ENCODE measurements around the gene SGSM1. TPM values are rescaled to one million over a fixed set of nuclear protein-coding genes. Genes with fewer than 3 reads are reported as not detected.

SGSM1 gene
- total RNA-seq, 1 donor from 2014 or later: not detected

- H3K36me3 Mint-ChIP-seq (ENCODE audit: unreplicated experiment): no peaks in the 10 kb centered on the region
- no peaks in the 10 kb centered on the region for H3K9me3 Mint-ChIP-seq (ENCODE audit: unreplicated experiment)
- no peak for TF ChIP-seq CTCF (IDR thresholded peaks at IDR 0.05)
- H3K27me3 Mint-ChIP-seq (ENCODE audit: unreplicated experiment): peaks cover 14% of the 10 kb centered on the region
- H3K4me3 Mint-ChIP-seq (ENCODE audit: unreplicated experiment): no peak overlapping the region
- no peak overlapping the region for H3K27ac Mint-ChIP-seq (ENCODE audit: unreplicated experiment)
- DNase-seq (ENCODE audit: extremely low spot score, unreplicated experiment): no peak
- no peaks in the 10 kb centered on the region for H3K4me1 Mint-ChIP-seq (ENCODE audit: unreplicated experiment)
Measured at GRCh38 chr22:24813861-24814770, 8.1 kb downstream of the SGSM1 start.

- no peaks in the 10 kb centered on the region for H3K4me1 Mint-ChIP-seq (ENCODE audit: unreplicated experiment)
- H3K4me3 Mint-ChIP-seq (ENCODE audit: unreplicated experiment): no peak overlapping the region
- TF ChIP-seq CTCF (IDR thresholded peaks at IDR 0.05): no peak
- no peaks in the 10 kb centered on the region for H3K9me3 Mint-ChIP-seq (ENCODE audit: unreplicated experiment)
- DNase-seq (ENCODE audit: extremely low spot score, unreplicated experiment): no peak
- H3K27me3 Mint-ChIP-seq (ENCODE audit: unreplicated experiment): peaks cover 6% of the 10 kb centered on the region
- no peaks in the 10 kb centered on the region for H3K36me3 Mint-ChIP-seq (ENCODE audit: unreplicated experiment)
- H3K27ac Mint-ChIP-seq (ENCODE audit: unreplicated experiment): no peak overlapping the region
Measured at GRCh38 chr22:24816806-24817205, 10.8 kb downstream of the SGSM1 start.

GRCh38 chr22:24819487-24819886 lies 13.5 kb downstream of the SGSM1 start:
- no peak for TF ChIP-seq CTCF (IDR thresholded peaks at IDR 0.05)
- Mint-ChIP-seq H3K4me3 (ENCODE audit: unreplicated experiment) (no peak overlapping the region), H3K4me1 (ENCODE audit: unreplicated experiment) (no peaks in the 10 kb centered on the region), H3K27me3 (ENCODE audit: unreplicated experiment) (no peaks in the 10 kb centered on the region), H3K27ac (ENCODE audit: unreplicated experiment) (no peak overlapping the region), H3K36me3 (ENCODE audit: unreplicated experiment) (no peaks in the 10 kb centered on the region), H3K9me3 (ENCODE audit: unreplicated experiment) (no peaks in the 10 kb centered on the region)
- no peak for DNase-seq (ENCODE audit: extremely low spot score, unreplicated experiment)

GRCh38 chr22:24819911-24820461 lies 14.0 kb downstream of the SGSM1 start:
- no peak for TF ChIP-seq CTCF (IDR thresholded peaks at IDR 0.05)
- Mint-ChIP-seq H3K9me3 (ENCODE audit: unreplicated experiment) (no peaks in the 10 kb centered on the region), H3K27ac (ENCODE audit: unreplicated experiment) (no peak overlapping the region), H3K27me3 (ENCODE audit: unreplicated experiment) (no peaks in the 10 kb centered on the region), H3K4me1 (ENCODE audit: unreplicated experiment) (no peaks in the 10 kb centered on the region), H3K4me3 (ENCODE audit: unreplicated experiment) (no peak overlapping the region), H3K36me3 (ENCODE audit: unreplicated experiment) (no peaks in the 10 kb centered on the region)
- DNase-seq (ENCODE audit: extremely low spot score, unreplicated experiment): no peak

GRCh38 chr22:24822471-24822870 lies 16.5 kb downstream of the SGSM1 start:
- no peak for TF ChIP-seq CTCF (IDR thresholded peaks at IDR 0.05)
- H3K36me3 Mint-ChIP-seq (ENCODE audit: unreplicated experiment): no peaks in the 10 kb centered on the region
- no peak overlapping the region for H3K27ac Mint-ChIP-seq (ENCODE audit: unreplicated experiment)
- H3K4me1 Mint-ChIP-seq (ENCODE audit: unreplicated experiment): no peaks in the 10 kb centered on the region
- no peaks in the 10 kb centered on the region for H3K9me3 Mint-ChIP-seq (ENCODE audit: unreplicated experiment)
- H3K27me3 Mint-ChIP-seq (ENCODE audit: unreplicated experiment): peaks cover 4% of the 10 kb centered on the region
- DNase-seq (ENCODE audit: extremely low spot score, unreplicated experiment): no peak
- no peak overlapping the region for H3K4me3 Mint-ChIP-seq (ENCODE audit: unreplicated experiment)
